GM19193 (cell line): ENCODE measurements around the gene SLC7A4.

ENCODE experiments used
- POLR2A ChIP-seq: IDR thresholded peaks from 4 replicates; pipeline ENCODE4 v1.6.1; 2011; ENCODE audit not compliant: insufficient read depth, insufficient read length; ENCODE audit errors: extremely low read depth

Gene SLC7A4

GRCh38 chr22:21028277-21029251 lies 3.8 kb downstream of the SLC7A4 start:
- TF ChIP-seq POLR2A: no peak

GRCh38 chr22:21026783-21027692 lies 5.3 kb downstream of the SLC7A4 start:
- no peak for TF ChIP-seq POLR2A

DNA sequence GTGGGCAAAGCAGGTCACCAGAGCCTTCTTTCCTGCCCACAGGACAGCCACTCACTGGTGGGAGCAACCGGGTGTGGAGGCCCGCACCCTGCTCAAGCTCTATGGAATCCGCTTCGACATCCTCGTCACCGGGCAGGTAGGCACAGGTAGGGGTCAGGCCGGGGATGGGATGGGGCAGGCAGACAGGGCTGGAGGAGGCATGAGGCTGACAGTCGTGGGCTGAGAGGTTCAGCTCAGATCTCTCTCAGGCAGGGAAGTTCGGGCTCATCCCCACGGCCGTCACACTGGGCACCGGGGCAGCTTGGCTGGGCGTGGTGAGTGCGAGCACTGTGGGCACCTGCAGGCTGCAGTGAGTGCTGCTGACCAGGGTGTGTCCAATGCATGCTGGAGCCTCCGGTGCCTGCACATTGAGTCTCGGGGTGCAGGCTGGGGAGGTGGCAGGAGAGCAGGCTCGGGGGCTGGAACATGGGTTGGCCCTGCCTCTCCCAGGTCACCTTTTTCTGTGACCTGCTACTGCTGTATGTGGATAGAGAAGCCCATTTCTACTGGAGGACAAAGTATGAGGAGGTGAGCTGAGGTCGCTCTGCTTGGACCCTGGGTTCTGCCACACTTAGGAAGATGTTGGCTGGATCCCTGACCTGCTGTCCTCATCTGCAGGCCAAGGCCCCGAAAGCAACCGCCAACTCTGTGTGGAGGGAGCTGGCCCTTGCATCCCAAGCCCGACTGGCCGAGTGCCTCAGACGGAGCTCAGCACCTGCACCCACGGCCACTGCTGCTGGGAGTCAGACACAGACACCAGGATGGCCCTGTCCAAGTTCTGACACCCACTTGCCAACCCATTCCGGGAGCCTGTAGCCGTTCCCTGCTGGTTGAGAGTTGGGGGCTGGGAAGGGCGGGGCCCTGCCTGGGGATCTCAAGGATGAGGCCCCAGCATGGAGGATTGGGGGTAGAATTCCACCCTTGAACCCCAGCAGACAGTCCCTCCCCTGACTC lies 6.3 kb downstream of the SLC7A4 start:
- no peak for TF ChIP-seq POLR2A

DNA sequence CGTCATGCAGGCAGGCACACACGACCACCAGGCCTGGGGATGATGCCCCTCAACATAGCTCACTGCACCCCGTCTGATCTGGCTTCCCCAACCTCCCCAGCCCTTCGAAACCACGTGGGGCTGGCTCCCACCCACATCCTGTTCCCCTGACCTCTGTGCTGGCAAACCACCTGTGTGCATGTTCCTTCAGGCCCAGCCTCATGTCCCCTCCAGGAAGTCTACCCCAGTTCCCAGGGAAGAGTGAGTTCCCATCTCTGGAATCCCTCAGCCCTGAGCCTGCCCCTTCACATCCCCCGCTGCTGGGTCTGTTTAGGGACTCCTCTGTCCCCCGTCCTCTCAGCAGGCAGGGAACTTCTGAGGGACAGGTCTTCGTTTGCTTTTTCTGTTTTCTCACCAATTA lies 7.1 kb downstream of the SLC7A4 start:
- TF ChIP-seq POLR2A: no peak

- no peak for TF ChIP-seq POLR2A
Measured at GRCh38 chr22:21022955-21023614, 9.3 kb downstream of the SLC7A4 start.

DNA sequence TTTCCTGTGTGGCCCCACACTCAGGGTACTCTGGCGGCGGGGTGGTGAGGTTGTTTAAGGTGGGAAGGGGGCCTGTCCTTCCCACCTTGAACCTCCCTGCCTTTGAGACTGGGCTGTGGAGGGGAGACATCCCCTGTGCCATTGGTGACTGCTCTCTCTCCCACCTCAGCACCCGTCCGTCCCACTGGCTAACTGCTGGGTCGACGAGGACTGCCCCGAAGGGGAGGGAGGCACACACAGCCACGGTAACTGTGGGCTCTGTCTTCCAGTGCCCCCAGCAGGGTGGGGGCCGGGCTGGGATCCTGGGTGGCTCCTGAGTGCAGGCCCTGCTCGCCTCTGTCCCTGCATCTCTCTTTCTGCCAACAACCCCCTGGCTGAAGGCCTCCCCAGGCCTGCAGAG lies 9.9 kb downstream of the SLC7A4 start:
- no peak for TF ChIP-seq POLR2A

GRCh38 chr22:21020802-21021429 lies 11.4 kb downstream of the SLC7A4 start:
- no peak for TF ChIP-seq POLR2A

DNA sequence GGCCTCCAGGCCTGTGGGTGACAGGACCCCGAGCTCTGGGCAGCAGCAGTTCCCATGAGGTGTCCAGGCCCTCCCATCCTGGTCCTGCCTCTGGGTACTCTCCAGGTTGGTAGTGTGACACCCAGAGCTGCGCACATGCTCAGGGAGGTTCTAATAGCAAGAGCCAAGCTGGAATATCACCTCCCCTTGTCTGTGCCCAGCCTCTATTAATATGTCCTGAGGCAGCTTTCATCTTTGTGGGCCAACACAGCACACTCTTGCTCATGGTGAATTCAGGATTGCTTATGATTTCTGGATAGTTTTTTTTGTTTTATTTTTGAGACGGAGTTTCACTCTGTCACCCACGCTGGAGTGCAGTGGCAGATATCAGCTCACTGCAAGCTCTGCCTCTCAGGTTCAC lies 14.0 kb downstream of the SLC7A4 start:
- TF ChIP-seq POLR2A: no peak

DNA sequence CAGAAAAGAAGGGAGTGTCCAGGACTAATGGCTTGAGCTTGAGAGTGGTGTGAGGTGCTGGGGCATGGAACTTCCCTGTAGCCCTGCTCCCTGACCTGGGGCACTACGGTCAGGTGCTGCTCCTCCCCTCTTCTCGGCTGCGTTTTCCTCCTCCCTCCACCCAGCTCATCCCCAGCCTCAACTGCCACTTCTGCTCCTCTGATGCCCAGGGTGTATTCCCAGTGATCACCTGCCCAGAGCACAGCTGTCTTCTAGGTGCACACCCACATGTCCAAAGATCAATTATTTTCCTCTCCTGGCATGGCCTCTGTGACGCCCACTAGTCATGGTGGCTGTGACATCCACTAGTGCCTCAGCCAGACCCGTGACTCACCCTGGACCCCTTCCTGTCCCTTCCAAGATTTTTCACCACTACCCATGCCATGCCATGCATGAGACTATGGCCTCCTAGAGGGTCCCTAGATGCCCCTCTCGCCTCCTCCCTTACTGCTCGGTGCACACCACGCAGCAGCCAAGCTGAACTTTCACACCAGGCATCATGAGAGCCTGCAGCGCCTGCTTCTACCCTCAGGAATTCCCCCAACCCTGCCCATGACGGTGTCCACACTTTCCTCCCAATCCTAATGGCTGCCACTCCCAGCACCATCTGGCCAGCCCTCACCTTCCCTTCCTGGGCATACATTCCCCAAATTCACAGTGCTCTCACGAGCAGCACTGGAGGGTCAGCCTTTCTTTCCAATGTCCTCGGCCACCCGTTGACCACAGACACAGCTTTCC lies 15.5 kb downstream of the SLC7A4 start:
- no peak for TF ChIP-seq POLR2A

GRCh38 chr22:21015466-21016006 lies 16.8 kb downstream of the SLC7A4 start:
- no peak for TF ChIP-seq POLR2A

GRCh38 chr22:21014726-21015465 lies 17.5 kb downstream of the SLC7A4 start, which contains the start of gene P2RX6:
Gene P2RX6 (plus strand): TSS chr22:21015165. CDS start chr22:21015175, 10 bp downstream.
- TF ChIP-seq POLR2A: no peak
